Lower leg skin (tissue), 4 donors: ENCODE results near the gene UQCC2. TPM values are rescaled to one million over a fixed set of nuclear protein-coding genes. Genes with fewer than 3 reads are reported as not detected.
A peak's percentile ranks its signal among the peaks of the same experiment; 100 is the strongest.

Experiments used
- DNase-seq, 2 donors: peaks; one replicate each; pipeline ENCODE4 v3.0.0-alpha.2; 2019; ENCODE audit warnings: low spot score in 2 of 2
- H3K4me3 ChIP-seq: fragments of 200-600 bp; sonication (generic); 2 replicates; pipeline ENCODE4 v1.5.1; 2017; ENCODE audit warnings: mild to moderate bottlenecking, low read depth; ENCODE audit not compliant: poor library complexity, severe bottlenecking
- POLR2A ChIP-seq, 2 donors: fragments of 450-650 bp; IDR thresholded peaks; one replicate each; pipeline ENCODE4 v1.6.1; 2016 to 2017; ENCODE audit warnings: antibody characterized with exemption in 2 of 2, mild to moderate bottlenecking in 1 of 2, moderate library complexity in 1 of 2
- whole genome bisulfite sequencing, 2 donors: methylation state at CpG; one replicate each; pipeline ENCODE4 v1.1.5; 2018; 5-methylcytosine and 5-hydroxymethylcytosine counted together
- intact Hi-C: fragments of 100-400 bp; cut with DNase I; formaldehyde crosslinking; loops from one replicate; pipeline ENCODE4 v1.15.0; 2023; ENCODE audit warnings: low total_unique reads
- total RNA-seq, 4 donors: library from RNA; depleted of rRNA; stranded (reverse); fragments of >200 nt; gene quantifications; one replicate each; pipeline ENCODE4 v1.1.0, GENCODE V29; 2016
- TF ChIP-seq, protein P1 (sequence below), 3 donors: fragments of 450-650 bp; IDR thresholded peaks; one replicate each; pipeline ENCODE4 v1.5.1; 2016; ENCODE audit warnings: antibody characterized with exemption in 3 of 3, mild to moderate bottlenecking in 3 of 3, moderate library complexity in 2 of 3

UQCC2 gene
- 10 to 100 TPM in 2 of 4 donors, 1 to 10 TPM in 2; 8.5 to 20.4 (median 10.2) TPM for total RNA-seq

DNA sequence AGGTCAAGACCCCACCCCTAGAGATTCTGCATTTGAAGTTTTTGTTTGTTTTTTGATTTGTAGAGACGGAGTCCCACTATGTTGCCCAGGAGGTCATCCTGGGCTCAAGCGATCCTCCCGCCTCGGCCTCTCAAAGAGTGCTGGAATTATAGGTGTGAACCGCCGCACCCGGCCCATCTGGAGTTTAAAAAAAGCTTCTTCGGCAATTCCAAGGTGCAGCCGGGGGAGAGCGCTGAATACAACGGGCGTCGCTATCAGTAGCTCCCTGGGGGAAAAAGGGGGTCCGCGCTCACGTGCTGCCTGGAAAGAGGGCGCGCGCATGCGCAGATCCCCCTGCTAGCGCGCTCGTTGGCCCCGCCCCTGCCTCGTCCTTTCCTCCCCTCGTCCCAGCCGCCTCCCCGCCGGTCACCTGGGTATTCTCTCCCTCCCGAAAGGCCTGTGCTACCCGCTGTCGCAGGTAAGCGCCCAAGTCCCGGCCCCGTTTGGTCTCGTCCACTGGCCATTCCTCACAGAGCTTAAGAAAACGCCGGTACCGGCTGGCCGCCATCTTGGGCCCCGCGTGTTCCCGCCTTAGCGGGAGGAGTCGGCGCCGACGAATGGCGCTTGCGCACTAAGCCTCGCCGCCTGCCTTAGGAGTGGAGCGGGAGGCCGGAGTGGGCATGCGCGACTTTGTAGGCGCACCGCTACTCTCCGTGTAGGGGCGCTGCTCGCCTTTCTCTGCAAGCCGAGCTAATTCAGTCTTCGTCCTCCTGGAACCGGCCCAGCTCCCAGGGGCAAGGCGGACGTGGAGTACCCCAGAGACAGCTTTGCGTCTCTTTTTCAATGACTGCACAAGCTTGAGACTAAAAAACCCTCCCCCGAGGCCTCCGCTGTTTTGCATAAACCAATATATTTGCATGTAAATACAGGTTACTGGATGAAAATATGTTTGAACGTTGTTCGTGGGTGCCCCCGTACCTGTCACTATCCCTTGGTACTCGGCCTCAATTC lies at the start of gene UQCC2:
Gene UQCC2 (minus strand): TSS at position 561 of the 990 bp plus-strand sequence. CDS start 14 bp downstream, at position 547.
- intact Hi-C loops, result no loop called here
- H3K4me3 ChIP-seq, result peak within 1 kb of the TSS; percentile 77
- peak; percentile 92 to 99 for DNase-seq
- WGBS, 2 donors, result 0 to 1% methylated on average over 72 of the region's 73 CpGs
- TF ChIP-seq POLR2A (IDR thresholded peaks at IDR 0.05), result no peak
- TF ChIP-seq, protein P1, sequence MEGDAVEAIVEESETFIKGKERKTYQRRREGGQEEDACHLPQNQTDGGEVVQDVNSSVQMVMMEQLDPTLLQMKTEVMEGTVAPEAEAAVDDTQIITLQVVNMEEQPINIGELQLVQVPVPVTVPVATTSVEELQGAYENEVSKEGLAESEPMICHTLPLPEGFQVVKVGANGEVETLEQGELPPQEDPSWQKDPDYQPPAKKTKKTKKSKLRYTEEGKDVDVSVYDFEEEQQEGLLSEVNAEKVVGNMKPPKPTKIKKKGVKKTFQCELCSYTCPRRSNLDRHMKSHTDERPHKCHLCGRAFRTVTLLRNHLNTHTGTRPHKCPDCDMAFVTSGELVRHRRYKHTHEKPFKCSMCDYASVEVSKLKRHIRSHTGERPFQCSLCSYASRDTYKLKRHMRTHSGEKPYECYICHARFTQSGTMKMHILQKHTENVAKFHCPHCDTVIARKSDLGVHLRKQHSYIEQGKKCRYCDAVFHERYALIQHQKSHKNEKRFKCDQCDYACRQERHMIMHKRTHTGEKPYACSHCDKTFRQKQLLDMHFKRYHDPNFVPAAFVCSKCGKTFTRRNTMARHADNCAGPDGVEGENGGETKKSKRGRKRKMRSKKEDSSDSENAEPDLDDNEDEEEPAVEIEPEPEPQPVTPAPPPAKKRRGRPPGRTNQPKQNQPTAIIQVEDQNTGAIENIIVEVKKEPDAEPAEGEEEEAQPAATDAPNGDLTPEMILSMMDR (IDR thresholded peaks at IDR 0.05), result no peak

DNA sequence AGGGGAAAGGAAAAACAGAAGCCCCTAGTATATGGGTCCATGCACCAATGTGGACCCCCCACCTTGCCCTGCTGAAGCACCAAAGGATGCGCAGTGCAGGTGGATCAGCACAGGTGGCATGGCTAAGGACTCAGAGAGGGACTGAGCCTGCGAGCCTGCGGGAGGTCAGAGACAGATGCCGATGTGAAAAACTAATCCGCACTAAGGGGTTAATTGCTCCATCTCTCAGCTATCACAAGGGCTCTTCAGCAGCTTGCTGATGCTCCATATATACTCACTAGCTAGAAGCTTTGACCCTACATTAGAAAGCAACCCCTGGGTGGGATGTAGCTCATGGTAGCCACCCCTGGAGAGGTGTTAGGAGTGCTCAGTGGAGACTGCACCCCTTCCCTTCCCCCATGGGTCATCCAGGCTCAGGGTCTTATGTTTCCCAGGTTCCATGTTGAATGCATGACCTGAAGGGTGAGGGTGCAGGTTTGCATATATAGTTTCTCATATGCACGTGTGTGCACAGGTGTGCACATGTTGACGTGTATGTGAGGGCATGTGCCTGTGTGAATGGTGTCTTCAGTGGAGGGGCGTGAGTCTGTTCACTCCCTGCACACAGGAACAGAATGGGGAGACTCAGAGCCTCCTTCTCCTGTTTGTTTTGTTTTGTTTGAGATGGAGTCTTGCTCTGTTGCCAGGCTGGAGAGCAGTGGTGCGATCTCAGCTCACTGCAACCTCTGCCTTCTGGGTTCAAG lies 48.6 kb upstream of the UQCC2 start:
- TF ChIP-seq, protein P1 (IDR thresholded peaks at IDR 0.05), result no peak
- TF ChIP-seq POLR2A (IDR thresholded peaks at IDR 0.05), result no peak
- intact Hi-C loops, result no loop called here
- H3K4me3 ChIP-seq, result no peak overlapping the region
- WGBS, 2 donors, result 88 to 89% methylated on average over 9 of the region's 9 CpGs
- no peak for DNase-seq

DNA sequence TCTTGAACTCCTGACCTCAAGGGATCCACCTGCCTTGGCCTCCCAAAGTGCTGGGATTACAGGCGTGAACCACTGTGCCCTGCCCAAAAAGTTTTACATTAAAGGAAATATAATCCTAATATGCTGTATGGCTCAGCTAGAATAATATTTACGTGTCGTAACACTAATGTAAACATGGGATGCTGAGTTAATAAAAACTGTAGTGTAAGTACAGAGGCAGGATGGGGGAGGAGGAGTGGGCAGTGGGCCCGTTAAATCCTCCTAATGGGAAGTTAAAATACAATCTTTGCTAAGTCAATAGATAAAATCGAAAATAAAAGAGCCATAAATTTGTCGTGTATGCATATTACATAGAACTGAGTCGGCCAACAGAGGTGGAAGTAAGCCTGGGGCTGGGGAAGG lies 47.3 kb upstream of the UQCC2 start:
- TF ChIP-seq POLR2A (IDR thresholded peaks at IDR 0.05), result no peak
- TF ChIP-seq, protein P1 (IDR thresholded peaks at IDR 0.05), result no peak
- 52 to 54% methylated on average over 7 of the region's 7 CpGs for WGBS, 2 donors

GRCh38 chr6:33757906-33758305 lies 46.4 kb upstream of the UQCC2 start:
- intact Hi-C loops, result no loop called here
- WGBS, 2 donors, result 77 to 81% methylated on average over 10 of the region's 10 CpGs

More for the DNA sequence above, 47.3 kb upstream of the UQCC2 start:
- H3K4me3 ChIP-seq, result no peak overlapping the region
- intact Hi-C loops, result no loop called here
- no peak for DNase-seq

DNA sequence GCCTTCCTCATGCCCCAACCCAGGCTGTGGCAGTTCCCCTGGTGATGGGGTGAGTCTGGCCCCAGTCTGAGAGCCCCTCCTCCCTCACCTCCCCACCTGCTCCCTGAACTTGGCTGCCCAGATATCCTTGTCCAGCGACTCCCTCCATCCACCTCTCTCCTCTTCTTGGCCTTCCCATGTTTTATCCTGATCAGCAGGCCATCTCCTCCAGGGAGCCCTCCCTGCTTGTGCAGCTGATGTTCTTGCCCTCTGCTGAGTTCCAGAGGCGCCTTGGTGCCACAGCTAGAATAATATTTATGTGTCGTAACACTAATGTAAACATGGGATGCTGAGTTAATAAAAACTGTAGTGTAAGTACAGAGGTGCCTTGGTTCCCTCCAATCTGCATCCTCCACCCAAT lies 45.6 kb upstream of the UQCC2 start:
- WGBS, 2 donors, result 83 to 92% methylated on average over 3 of the region's 3 CpGs
- TF ChIP-seq, protein P1 (IDR thresholded peaks at IDR 0.05), result no peak
- TF ChIP-seq POLR2A (IDR thresholded peaks at IDR 0.05), result no peak
- intact Hi-C loops, result no loop called here

More at GRCh38 chr6:33757906-33758305, 46.4 kb upstream of the UQCC2 start:
- no peak for DNase-seq
- H3K4me3 ChIP-seq, result no peak overlapping the region
- no peak for TF ChIP-seq POLR2A (IDR thresholded peaks at IDR 0.05)
- TF ChIP-seq, protein P1 (IDR thresholded peaks at IDR 0.05), result no peak

More for the DNA sequence above, 45.6 kb upstream of the UQCC2 start:
- no peak overlapping the region for H3K4me3 ChIP-seq
- DNase-seq, result no peak
